PFSK-1 (cell line): Measurements from ENCODE around the gene IRF2.

Source experiments
- FOXP2 ChIP-seq: optimal IDR thresholded peaks from 2 replicates; pipeline ENCODE3; 2011; ENCODE audit warnings: borderline replicate concordance, control low read depth, inconsistent platforms; ENCODE audit not compliant: insufficient read depth; ENCODE audit errors: extremely low read length, extremely low read depth
- POLR2AphosphoS5 ChIP-seq: IDR thresholded peaks from 2 replicates; pipeline ENCODE4 v1.6.1; 2012; ENCODE audit warnings: low read depth, mild to moderate bottlenecking, control low read depth, low read length, moderate library complexity
- REST ChIP-seq, 2 experiments: IDR thresholded peaks; 2 replicates each; pipeline versions ENCODE4 v1.6.1 to v1.8.0; 2011 to 2012; ENCODE audit warnings: low read depth in 2 of 2, low read length in 2 of 2, control low read depth in 1 of 2, inconsistent platforms in 1 of 2, mild to moderate bottlenecking in 1 of 2, moderate library complexity in 1 of 2; ENCODE audit not compliant: insufficient read depth in 1 of 2
- SIN3A ChIP-seq: IDR thresholded peaks from 2 replicates; pipeline ENCODE4 v1.6.1; 2012; ENCODE audit warnings: mild to moderate bottlenecking, low read length, moderate library complexity, borderline replicate concordance; ENCODE audit not compliant: insufficient read depth
- TAF1 ChIP-seq: IDR thresholded peaks from 2 replicates; pipeline ENCODE4 v1.6.1; 2012; ENCODE audit warnings: low read length, control low read depth, borderline replicate concordance; ENCODE audit not compliant: insufficient read depth

IRF2 gene

GRCh38 chr4:184446132-184446658 lies 28.2 kb downstream of the IRF2 start:
- no peak for TF ChIP-seq POLR2AphosphoS5

- TF ChIP-seq TAF1, result no peak
These were observed 29.4 kb downstream of the IRF2 start for GRCh38 chr4:184444953-184445309.

GRCh38 chr4:184444215-184444952 lies 30.0 kb downstream of the IRF2 start:
- no peak for TF ChIP-seq REST (IDR thresholded peaks at IDR 0.05; ENCODE audit: insufficient read depth in 1 of 2, low read depth in 2 of 2, low read length in 2 of 2)
- TF ChIP-seq POLR2AphosphoS5, result no peak
- no peak for TF ChIP-seq SIN3A

GRCh38 chr4:184443318-184443717 lies 31.0 kb downstream of the IRF2 start:
- TF ChIP-seq REST (IDR thresholded peaks at IDR 0.05; ENCODE audit: insufficient read depth in 1 of 2, low read depth in 2 of 2, low read length in 2 of 2), result no peak
- no peak for TF ChIP-seq POLR2AphosphoS5
- no peak for TF ChIP-seq SIN3A
- no peak for TF ChIP-seq TAF1
- TF ChIP-seq FOXP2, result no peak

GRCh38 chr4:184442314-184442635 lies 32.1 kb downstream of the IRF2 start:
- TF ChIP-seq REST (IDR thresholded peaks at IDR 0.05; ENCODE audit: insufficient read depth in 1 of 2, low read depth in 2 of 2, low read length in 2 of 2), result no peak
- no peak for TF ChIP-seq FOXP2
- TF ChIP-seq TAF1, result no peak
- TF ChIP-seq SIN3A, result no peak
- TF ChIP-seq POLR2AphosphoS5, result no peak

GRCh38 chr4:184441461-184442313 lies 32.7 kb downstream of the IRF2 start:
- no peak for TF ChIP-seq FOXP2
- no peak for TF ChIP-seq TAF1
- TF ChIP-seq SIN3A, result no peak
- no peak for TF ChIP-seq POLR2AphosphoS5
- TF ChIP-seq REST (IDR thresholded peaks at IDR 0.05; ENCODE audit: insufficient read depth in 1 of 2, low read depth in 2 of 2, low read length in 2 of 2), result no peak
